Retinal pigment epithelial cell (primary cell): Measurements from ENCODE around the gene DSCAML1.
"Not testable (repeated sequence)": the region's sequence is repeated elsewhere in the genome, so short reads cannot be mapped to it uniquely, and the experiment has no call there.

Source experiments
- DNase-seq: peaks from one replicate; pipeline ENCODE4 v3.0.0-alpha.2; 2010; ENCODE audit warnings: low read depth
- H3K4me3 ChIP-seq: 2 replicates; pipeline ENCODE4 v1.5.1; 2011; ENCODE audit warnings: mild to moderate bottlenecking, low read length, control low read depth, moderate library complexity
- TF ChIP-seq, protein P1 (sequence below): conservative IDR thresholded peaks from 2 replicates; pipeline ENCODE4 v1.5.1; 2011; ENCODE audit warnings: low read depth, low read length, control low read depth, inconsistent platforms

DSCAML1 gene

DNA sequence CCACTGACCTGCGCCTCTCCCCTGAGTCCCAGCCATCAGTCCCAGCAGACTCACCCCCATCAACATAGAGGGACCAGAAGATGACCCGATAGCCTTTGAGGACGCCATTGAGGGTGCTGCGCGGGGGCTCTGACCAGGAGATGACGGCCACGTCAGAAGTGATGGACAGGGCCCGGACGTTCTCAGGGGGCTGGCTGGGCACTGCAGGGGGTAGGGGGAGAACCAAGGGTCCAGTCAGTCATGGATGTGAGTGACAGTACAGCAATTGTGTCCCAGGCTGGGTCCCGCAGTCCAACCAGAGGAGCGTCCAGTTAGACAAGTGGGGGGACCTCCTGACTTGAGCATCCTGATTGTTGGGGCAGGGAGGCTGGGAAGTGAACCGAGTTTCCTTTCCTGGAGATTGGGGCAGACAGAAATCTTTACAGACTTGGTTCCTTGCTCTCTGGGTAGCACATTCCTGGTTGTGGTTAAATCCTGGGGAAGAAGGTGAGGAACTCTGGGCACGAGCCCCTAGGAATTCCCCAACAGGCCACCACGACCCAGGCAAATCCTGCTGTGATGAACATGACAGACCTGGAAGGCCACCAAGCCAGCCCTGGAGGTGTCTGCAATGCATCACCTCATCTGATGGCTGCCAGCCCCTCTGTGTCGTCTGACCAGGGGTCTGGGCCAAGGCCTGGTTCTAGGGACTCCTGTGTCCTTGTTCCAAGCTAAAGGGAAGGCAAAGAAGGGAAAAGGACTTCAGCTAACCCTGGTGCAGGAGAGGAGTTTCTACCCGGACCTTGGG is 335.4 kb downstream of the DSCAML1 start:
- TF ChIP-seq, protein P1, sequence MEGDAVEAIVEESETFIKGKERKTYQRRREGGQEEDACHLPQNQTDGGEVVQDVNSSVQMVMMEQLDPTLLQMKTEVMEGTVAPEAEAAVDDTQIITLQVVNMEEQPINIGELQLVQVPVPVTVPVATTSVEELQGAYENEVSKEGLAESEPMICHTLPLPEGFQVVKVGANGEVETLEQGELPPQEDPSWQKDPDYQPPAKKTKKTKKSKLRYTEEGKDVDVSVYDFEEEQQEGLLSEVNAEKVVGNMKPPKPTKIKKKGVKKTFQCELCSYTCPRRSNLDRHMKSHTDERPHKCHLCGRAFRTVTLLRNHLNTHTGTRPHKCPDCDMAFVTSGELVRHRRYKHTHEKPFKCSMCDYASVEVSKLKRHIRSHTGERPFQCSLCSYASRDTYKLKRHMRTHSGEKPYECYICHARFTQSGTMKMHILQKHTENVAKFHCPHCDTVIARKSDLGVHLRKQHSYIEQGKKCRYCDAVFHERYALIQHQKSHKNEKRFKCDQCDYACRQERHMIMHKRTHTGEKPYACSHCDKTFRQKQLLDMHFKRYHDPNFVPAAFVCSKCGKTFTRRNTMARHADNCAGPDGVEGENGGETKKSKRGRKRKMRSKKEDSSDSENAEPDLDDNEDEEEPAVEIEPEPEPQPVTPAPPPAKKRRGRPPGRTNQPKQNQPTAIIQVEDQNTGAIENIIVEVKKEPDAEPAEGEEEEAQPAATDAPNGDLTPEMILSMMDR = no peak
- no peak for DNase-seq
- H3K4me3 ChIP-seq = no peak overlapping the region

DNA sequence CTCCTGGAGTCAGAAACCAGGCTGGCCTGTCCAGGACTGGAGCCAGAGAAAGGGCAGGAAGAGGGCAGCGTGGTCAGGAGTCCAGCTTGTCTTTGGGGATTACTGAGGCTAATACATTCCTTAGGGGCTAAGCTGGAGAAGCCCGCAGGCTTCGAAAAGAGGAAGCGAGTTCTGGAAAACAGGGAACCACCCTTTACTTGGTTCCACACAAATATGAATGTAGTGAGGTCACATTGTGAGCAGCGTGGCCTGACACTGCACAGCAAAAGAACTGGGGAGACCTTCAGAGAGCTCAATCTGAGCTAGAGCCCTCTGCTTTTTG is 337.1 kb downstream of the DSCAML1 start:
- TF ChIP-seq, protein P1 = no peak
- DNase-seq = peak; percentile 57
- no peak overlapping the region for H3K4me3 ChIP-seq

DNA sequence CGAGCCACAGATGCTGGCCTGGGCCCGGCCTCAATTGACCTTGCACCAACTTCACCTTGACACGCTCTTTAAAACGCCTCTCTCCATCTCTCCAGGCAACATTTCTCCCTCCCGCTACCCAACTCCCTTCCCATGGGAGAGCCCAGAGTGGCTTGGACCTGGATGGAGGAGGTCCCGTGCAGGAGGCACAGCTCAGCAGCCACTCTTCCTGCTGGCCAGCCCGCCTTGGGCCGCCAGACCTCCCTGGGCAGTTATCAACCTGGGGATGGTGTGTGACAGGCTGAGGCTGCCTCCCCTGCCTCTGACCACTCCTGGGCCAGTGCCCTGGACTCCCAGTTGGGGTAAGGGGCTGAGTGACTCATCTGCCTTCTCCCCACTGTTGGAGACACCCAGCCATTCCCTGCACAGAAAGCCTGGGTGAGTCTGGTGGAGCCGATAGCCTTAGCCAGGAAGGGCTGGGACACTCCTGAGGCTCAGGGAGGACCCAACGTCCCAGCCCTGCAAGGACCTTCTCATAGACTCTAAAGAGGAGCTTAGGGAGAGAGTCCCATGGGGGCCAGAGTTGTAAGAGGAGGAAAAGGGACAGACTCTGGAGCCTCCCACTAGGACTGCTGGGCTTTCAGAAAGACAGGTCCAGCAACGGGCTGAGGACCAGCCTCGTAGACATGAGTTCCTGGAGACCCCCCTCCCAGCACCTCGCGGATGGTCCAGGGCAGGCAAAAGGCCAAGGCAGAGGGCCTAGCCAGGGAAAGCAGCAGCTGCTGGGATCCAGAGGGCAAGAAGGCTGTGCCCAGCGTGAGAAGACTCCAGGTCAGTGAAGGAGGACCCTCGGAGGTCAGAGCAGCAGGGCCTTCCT is 337.7 kb downstream of the DSCAML1 start:
- H3K4me3 ChIP-seq = no peak overlapping the region
- DNase-seq = no peak
- TF ChIP-seq, protein P1 = no peak

DNA sequence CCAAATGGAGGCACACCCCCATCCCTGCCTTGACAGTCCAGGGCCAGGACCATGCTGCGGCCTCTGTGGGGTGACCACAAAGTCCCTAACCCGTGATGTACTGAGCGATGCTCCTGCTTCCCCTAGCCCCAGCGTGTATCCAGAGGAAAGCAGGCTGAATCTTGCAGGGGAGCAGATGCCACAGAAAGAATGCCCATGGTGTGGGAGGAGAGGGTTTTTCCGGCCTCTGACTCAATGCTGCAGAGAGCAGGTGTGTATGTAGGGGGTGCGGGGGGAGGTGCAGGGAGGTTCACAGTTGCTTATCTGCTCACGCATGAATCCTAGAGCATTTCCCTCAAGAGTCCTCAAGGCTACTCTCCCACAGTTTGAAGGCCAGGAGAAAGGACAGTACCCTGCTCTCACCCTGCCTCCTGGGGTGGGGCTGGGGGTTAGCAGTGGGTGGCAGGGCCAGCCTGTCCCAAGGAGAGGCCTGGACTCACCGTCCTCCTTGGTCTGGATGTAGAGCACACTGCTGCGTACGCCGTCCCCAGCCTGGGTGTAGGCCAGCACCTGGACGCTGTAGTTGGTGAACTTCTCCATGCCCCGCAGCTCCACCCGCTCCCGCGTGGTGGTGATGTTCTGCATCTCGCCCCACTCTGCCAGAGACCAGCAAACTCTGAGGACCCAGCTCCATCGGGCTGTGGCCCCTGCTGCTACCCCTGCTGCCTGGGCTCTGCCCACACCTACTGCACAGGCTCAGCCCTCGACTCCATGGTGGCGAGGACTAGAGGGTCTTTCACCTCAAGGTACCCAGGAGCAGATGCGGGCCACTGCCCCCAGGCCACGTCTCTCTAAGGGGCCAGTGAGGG is 338.5 kb downstream of the DSCAML1 start:
- TF ChIP-seq, protein P1 = no peak
- DNase-seq = no peak

DNA sequence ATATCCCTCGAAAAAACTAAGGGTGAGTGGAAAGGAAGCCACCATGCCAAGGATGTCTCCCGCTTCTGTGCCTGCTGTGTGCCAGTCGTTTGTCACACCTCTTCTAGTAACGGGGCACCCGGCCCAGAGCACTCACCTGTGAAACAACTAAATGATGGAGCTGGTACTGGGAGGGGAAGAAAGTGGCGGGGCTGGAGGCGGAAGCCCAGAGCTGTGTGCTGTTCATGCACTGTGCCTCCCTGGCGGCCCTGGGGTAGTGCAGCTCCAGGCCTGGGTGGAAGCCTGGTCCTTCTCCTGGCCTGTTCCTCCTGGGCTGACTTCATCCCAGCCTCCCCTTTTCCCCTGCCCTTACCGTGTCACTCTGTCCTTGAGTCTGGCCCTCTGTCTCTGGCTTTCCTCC is 339.2 kb downstream of the DSCAML1 start:
- no peak overlapping the region for H3K4me3 ChIP-seq
- TF ChIP-seq, protein P1 = no peak

More for the DNA sequence above, 338.5 kb downstream of the DSCAML1 start:
- H3K4me3 ChIP-seq = no peak overlapping the region

DNA sequence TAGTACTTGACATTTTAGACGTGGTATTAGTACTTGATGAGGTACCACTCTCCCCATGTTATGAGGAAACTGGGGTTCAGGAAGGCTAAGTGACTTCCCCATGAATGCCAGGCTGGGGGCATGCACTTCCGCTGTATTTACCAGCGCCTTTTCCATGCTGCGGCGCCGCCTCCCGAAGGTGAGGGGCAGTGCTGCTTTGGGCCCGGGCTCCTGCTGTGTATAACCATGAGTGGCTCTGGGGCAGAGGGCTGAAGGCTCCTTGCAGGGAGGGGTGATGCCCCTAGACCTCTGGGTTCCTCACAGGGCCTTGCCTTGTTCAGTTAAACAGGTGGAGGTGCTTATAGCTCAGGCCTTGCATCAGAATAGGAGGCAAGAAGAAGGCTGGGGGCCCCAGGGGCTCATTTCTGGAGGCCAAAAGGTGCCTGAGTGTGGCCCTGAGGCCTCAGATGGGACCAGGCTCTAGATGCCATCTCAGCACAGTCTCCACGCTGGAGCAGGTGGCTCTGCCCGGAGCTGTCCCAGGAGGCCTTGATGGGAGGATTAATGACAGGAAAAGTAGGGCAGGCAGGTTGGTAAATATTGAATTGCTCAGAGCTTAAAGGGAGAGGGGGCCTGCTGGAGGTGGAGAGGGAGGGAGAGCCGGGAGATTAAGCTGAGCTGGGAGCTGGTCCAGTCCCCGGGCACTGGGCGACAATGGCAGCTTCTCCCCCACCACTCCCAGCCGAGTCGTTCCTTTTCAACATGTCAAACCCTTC is 339.8 kb downstream of the DSCAML1 start:
- TF ChIP-seq, protein P1 = no peak
- no peak overlapping the region for H3K4me3 ChIP-seq
- DNase-seq = no peak

More for the DNA sequence above, 339.2 kb downstream of the DSCAML1 start:
- no peak for DNase-seq

DNA sequence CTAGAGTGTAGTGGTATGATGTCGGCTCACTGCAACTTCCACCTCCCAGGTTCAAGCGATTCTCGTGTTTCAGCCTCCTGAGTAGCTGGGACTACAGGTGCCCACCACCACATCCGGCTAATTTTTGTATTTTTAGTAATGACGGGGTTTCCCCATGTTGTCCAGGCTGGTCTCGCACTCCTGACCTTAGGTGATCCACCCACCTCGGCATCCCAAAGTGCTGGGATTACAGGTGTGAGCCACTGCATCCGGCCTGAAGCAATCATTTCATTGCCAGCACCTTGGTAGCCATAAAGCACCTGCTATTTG is 340.3 kb downstream of the DSCAML1 start:
- DNase-seq, H3K4me3 ChIP-seq: not testable (repeated sequence)
